ENCODE results near the gene RMDN2. TPM values are rescaled to one million over a fixed set of nuclear protein-coding genes. Genes with fewer than 3 reads are reported as not detected.
"Not testable (repeated sequence)": the region's sequence is repeated elsewhere in the genome, so short reads cannot be mapped to it uniquely, and the experiment has no call there.

RMDN2 gene
- total RNA-seq, 2 donors from 2014 or later, result 10.4 to 11.5 TPM

DNA sequence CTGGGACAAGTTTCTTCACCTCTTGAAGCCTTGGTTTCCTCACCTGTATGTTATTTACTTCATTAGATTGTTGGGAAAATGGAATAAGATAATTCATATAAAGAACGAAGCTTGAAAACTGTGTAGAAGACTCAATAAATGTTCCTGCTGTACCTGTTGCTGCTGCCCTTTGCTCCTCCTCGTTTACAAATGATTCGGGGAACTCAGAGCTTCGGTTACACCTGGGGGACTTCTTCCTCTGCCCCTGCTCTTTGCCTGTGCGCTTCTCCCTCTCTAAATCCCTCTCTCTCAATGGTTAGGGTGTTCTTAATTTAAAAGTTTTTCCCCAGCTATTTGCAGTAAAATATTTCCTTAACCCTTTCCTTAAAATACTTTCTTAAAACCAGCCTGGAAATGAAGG lies 3.3 kb upstream of the RMDN2 start:
- Histone ChIP-seq H3K4me1 (peaks cover 42% of the 10 kb centered on the region), H3K27ac (peak overlapping the region in 2 of 4 donors; percentile 0 to 20), H3K27me3 (no peaks in the 10 kb centered on the region), H3K9me3 (no peaks in the 10 kb centered on the region), H3K4me3 (no peak overlapping the region), H3K36me3 (replicated peaks in 1 of 2; ENCODE audit: insufficient read depth in 1 of 2, low read depth in 2 of 2) (no peaks in the 10 kb centered on the region)
- TF ChIP-seq POLR2A (IDR thresholded peaks at IDR 0.05), result no peak
- TF ChIP-seq CTCF (IDR thresholded peaks at IDR 0.05), result no peak
- no peak for DNase-seq
- WGBS, 2 donors, result 46 to 57% methylated on average over 5 of the region's 5 CpGs
- ATAC-seq, result no peak
- intact Hi-C loops (cut with DNase I), result no loop called here

- H3K4me1 ChIP-seq, result peaks cover 33% of the 10 kb centered on the region
- H3K27ac ChIP-seq, result peak overlapping the region in 3 of 4 donors; percentile 17 to 93 (median 89)
- no peak overlapping the region for H3K4me3 ChIP-seq
- ATAC-seq (no peak), DNase-seq (no peak)
- no peaks in the 10 kb centered on the region for H3K27me3 ChIP-seq
- H3K36me3 ChIP-seq (replicated peaks in 1 of 2; ENCODE audit: insufficient read depth in 1 of 2, low read depth in 2 of 2), result no peaks in the 10 kb centered on the region
- intact Hi-C loops (cut with DNase I), result no loop called here
- H3K9me3 ChIP-seq, result no peaks in the 10 kb centered on the region
- TF ChIP-seq POLR2A (IDR thresholded peaks at IDR 0.05) (no peak), CTCF (IDR thresholded peaks at IDR 0.05) (no peak)
- WGBS, 2 donors, result 68 to 77% methylated on average over 13 of the region's 13 CpGs
Measured at GRCh38 chr2:37923308-37924055, 1.6 kb upstream of the RMDN2 start.

- 96 to 97% methylated on average over 6 of the region's 6 CpGs for WGBS, 2 donors
- H3K9me3 ChIP-seq, result no peaks in the 10 kb centered on the region
- no peaks in the 10 kb centered on the region for H3K27me3 ChIP-seq
- no peak overlapping the region for H3K4me3 ChIP-seq
- DNase-seq (no peak), ATAC-seq (no peak)
- intact Hi-C loops (cut with DNase I), result no loop called here
- no peaks in the 10 kb centered on the region for H3K36me3 ChIP-seq (replicated peaks in 1 of 2; ENCODE audit: insufficient read depth in 1 of 2, low read depth in 2 of 2)
- no peak overlapping the region for H3K27ac ChIP-seq
- no peak for TF ChIP-seq CTCF (IDR thresholded peaks at IDR 0.05)
- no peak for TF ChIP-seq POLR2A (IDR thresholded peaks at IDR 0.05)
- H3K4me1 ChIP-seq, result peaks cover 22% of the 10 kb centered on the region
Measured at GRCh38 chr2:37926635-37927034, 1.5 kb downstream of the RMDN2 start.

DNA sequence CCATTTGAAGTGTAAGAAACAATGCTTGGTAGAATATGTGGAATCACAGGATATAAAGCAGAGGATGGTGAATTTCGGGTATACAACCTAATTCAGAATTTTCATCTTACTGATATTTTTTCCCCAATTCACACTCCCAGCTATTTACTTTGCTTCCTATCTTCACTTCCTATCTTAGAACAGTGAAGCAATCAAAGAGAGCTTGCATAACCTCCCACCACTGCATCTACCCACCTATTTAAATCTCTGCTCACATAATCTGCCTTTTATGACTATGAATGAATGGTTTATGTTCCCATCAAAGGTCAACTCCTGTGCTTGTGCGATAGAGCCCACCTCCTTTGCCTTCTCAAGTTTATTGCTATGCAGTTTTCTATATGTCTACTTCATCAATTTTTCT lies 3.3 kb downstream of the RMDN2 start:
- intact Hi-C loops (cut with DNase I), result no loop called here
- peaks cover 10% of the 10 kb centered on the region for H3K4me1 ChIP-seq
- H3K27ac ChIP-seq, result no peak overlapping the region
- no peaks in the 10 kb centered on the region for H3K36me3 ChIP-seq (replicated peaks in 1 of 2; ENCODE audit: insufficient read depth in 1 of 2, low read depth in 2 of 2)
- DNase-seq (no peak), ATAC-seq (no peak)
- H3K9me3 ChIP-seq, result no peaks in the 10 kb centered on the region
- H3K27me3 ChIP-seq, result no peaks in the 10 kb centered on the region
- TF ChIP-seq POLR2A (IDR thresholded peaks at IDR 0.05), result no peak
- TF ChIP-seq CTCF (IDR thresholded peaks at IDR 0.05), result no peak
- WGBS, 2 donors, result 75 to 81% methylated on average over 2 of the region's 2 CpGs
- H3K4me3 ChIP-seq, result no peak overlapping the region

DNA sequence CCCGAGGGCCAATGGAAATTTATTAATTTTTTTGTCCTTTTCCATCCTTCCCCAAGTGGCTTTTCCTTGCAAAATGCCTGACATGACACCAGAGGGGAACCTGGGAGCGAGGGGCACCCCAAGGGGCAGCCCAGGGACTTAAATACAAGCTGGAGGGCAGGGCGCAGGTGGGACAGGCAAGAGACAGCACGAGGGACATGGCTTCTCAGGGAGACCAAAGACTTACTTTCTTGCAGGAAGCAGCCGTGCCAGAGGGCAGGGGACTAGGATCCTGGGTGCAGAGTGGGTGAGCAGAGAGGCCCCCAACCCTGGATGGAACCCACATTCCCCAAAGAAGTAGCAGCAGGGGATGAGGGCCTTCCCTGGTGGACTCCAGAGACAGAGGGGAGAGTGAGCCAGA lies 5.3 kb downstream of the RMDN2 start:
- intact Hi-C loops (cut with DNase I); H3K27ac ChIP-seq; H3K36me3 ChIP-seq (replicated peaks in 1 of 2; ENCODE audit: insufficient read depth in 1 of 2, low read depth in 2 of 2); H3K9me3 ChIP-seq; H3K27me3 ChIP-seq; DNase-seq; H3K4me3 ChIP-seq; H3K4me1 ChIP-seq; ATAC-seq: not testable (repeated sequence)
- WGBS, 2 donors, result 82% methylated on average over 5 of the region's 5 CpGs

- H3K4me1 ChIP-seq; H3K4me3 ChIP-seq; ATAC-seq; H3K27ac ChIP-seq; H3K27me3 ChIP-seq; intact Hi-C loops (cut with DNase I); H3K36me3 ChIP-seq (replicated peaks in 1 of 2; ENCODE audit: insufficient read depth in 1 of 2, low read depth in 2 of 2); DNase-seq; H3K9me3 ChIP-seq: not testable (repeated sequence)
- WGBS, 2 donors, result 80% methylated on average over 1 of the region's 28 CpGs; no CpG with 5 or more reads in 1 of the 2 donors
Measured at GRCh38 chr2:37932873-37933272, 7.8 kb downstream of the RMDN2 start.

Data from body of pancreas (tissue), 4 donors.